Smooth muscle cell of the brain vasculature (primary cell): Measurements from ENCODE around the gene EIF2S3.
"Not testable (repeated sequence)": the region's sequence is repeated elsewhere in the genome, so short reads cannot be mapped to it uniquely, and the experiment has no call there.

Experiments
- DNase-seq: peaks from one replicate; pipeline ENCODE4 v3.0.0-alpha.2; 2012; ENCODE audit warnings: low read depth, low spot score

The EIF2S3 gene

GRCh38 chrX:24049643-24050042, 5.1 kb upstream of the EIF2S3 start:
- not testable (repeated sequence) for DNase-seq

GRCh38 chrX:24050522-24051318, 4.0 kb upstream of the EIF2S3 start:
- DNase-seq, result not testable (repeated sequence)

GRCh38 chrX:24055043-24055356, 244 bp downstream of the EIF2S3 start:
- DNase-seq, result no peak

GRCh38 chrX:24063488-24063887, 8.7 kb downstream of the EIF2S3 start:
- no peak for DNase-seq

- DNase-seq, result no peak
Measured at GRCh38 chrX:24069877-24070276, 15.1 kb downstream of the EIF2S3 start.

- no peak for DNase-seq
Measured at GRCh38 chrX:24079411-24079810, 24.7 kb downstream of the EIF2S3 start.

- not testable (repeated sequence) for DNase-seq
Measured at GRCh38 chrX:24080245-24080644, 25.5 kb downstream of the EIF2S3 start.

GRCh38 chrX:24080704-24081103, 25.9 kb downstream of the EIF2S3 start:
- no peak for DNase-seq

- peak; percentile 7 for DNase-seq
Measured at GRCh38 chrX:24081661-24082154, 27.0 kb downstream of the EIF2S3 start.

GRCh38 chrX:24082447-24082846, 27.7 kb downstream of the EIF2S3 start:
- DNase-seq, result no peak

- no peak for DNase-seq
Measured at GRCh38 chrX:24085101-24085500, 30.3 kb downstream of the EIF2S3 start.

- no peak for DNase-seq
Measured at GRCh38 chrX:24090300-24091200, 35.8 kb downstream of the EIF2S3 start.

- DNase-seq, result no peak
Measured at GRCh38 chrX:24093746-24094145, 39.0 kb downstream of the EIF2S3 start.

GRCh38 chrX:24097741-24098260, 43.0 kb downstream of the EIF2S3 start:
- no peak for DNase-seq

- no peak for DNase-seq
Measured at GRCh38 chrX:24098932-24099331, 44.2 kb downstream of the EIF2S3 start.

GRCh38 chrX:24099394-24099793, 44.6 kb downstream of the EIF2S3 start:
- no peak for DNase-seq

GRCh38 chrX:24100713-24101112, 46.0 kb downstream of the EIF2S3 start:
- DNase-seq, result no peak

GRCh38 chrX:24110069-24110468, 55.3 kb downstream of the EIF2S3 start:
- no peak for DNase-seq

- no peak for DNase-seq
Measured at GRCh38 chrX:24113181-24113580, 58.4 kb downstream of the EIF2S3 start.

- peak; percentile 24 for DNase-seq
Measured at GRCh38 chrX:24117258-24117657, 62.5 kb downstream of the EIF2S3 start.

GRCh38 chrX:24124244-24124799, 69.6 kb downstream of the EIF2S3 start:
- no peak for DNase-seq

- DNase-seq, result no peak
Measured at GRCh38 chrX:24125028-24125612, 70.4 kb downstream of the EIF2S3 start.
